Astrocyte (in vitro differentiated cells and primary cell): ENCODE data around the gene BUB3.

Experiments used
- CTCF ChIP-seq: IDR thresholded peaks from 2 replicates; pipeline ENCODE4 v1.5.1; 2011; ENCODE audit warnings: low read depth, mild to moderate bottlenecking, inconsistent platforms, low read length, moderate library complexity; ENCODE audit not compliant: insufficient read depth
- EZH2 ChIP-seq: IDR thresholded peaks from 2 replicates; pipeline ENCODE4 v1.6.1; 2012; ENCODE audit warnings: mild to moderate bottlenecking, low read length, inconsistent platforms; ENCODE audit not compliant: insufficient read depth

GRCh38 chr10:123212063-123212462 lies 57.9 kb downstream of the BUB3 start:
- no peak for TF ChIP-seq CTCF
- no peak for TF ChIP-seq EZH2
